Fibroblast of skin of right quadriceps (primary cell): Measurements from ENCODE around the gene RYR2.
"Not testable (repeated sequence)": the region's sequence is repeated elsewhere in the genome, so short reads cannot be mapped to it uniquely, and the experiment has no call there.

ENCODE experiments used
- DNase-seq: peaks from one replicate; pipeline ENCODE4 v3.0.0-alpha.2; 2013

Gene RYR2

GRCh38 chr1:237091691-237092090 is 49.7 kb downstream of the RYR2 start:
- DNase-seq: no peak

GRCh38 chr1:237093691-237094090 is 51.7 kb downstream of the RYR2 start:
- no peak for DNase-seq

GRCh38 chr1:237098541-237098940 is 56.6 kb downstream of the RYR2 start:
- DNase-seq: no peak

GRCh38 chr1:237103021-237103420 is 61.0 kb downstream of the RYR2 start:
- DNase-seq: no peak

- DNase-seq: no peak
Observed at GRCh38 chr1:237104096-237104495, 62.1 kb downstream of the RYR2 start.

GRCh38 chr1:237105826-237106225 is 63.8 kb downstream of the RYR2 start:
- DNase-seq: no peak

GRCh38 chr1:237108297-237109040 is 66.5 kb downstream of the RYR2 start:
- no peak for DNase-seq

GRCh38 chr1:237111807-237112206 is 69.8 kb downstream of the RYR2 start:
- DNase-seq: no peak

GRCh38 chr1:237112663-237113062 is 70.7 kb downstream of the RYR2 start:
- no peak for DNase-seq

GRCh38 chr1:237115035-237115434 is 73.1 kb downstream of the RYR2 start:
- DNase-seq: no peak

GRCh38 chr1:237119091-237119490 is 77.1 kb downstream of the RYR2 start:
- DNase-seq: no peak

- DNase-seq: no peak
Observed at GRCh38 chr1:237120683-237121082, 78.7 kb downstream of the RYR2 start.

GRCh38 chr1:237124856-237125462 is 83.0 kb downstream of the RYR2 start:
- DNase-seq: no peak

- DNase-seq: no peak
Observed at GRCh38 chr1:237126180-237126579, 84.2 kb downstream of the RYR2 start.

- not testable (repeated sequence) for DNase-seq
Observed at GRCh38 chr1:237127301-237127700, 85.3 kb downstream of the RYR2 start.

- no peak for DNase-seq
Observed at GRCh38 chr1:237133921-237134320, 91.9 kb downstream of the RYR2 start.

GRCh38 chr1:237134929-237135328 is 92.9 kb downstream of the RYR2 start:
- DNase-seq: no peak

GRCh38 chr1:237138551-237138950 is 96.6 kb downstream of the RYR2 start:
- no peak for DNase-seq

- DNase-seq: no peak
Observed at GRCh38 chr1:237139732-237140131, 97.7 kb downstream of the RYR2 start.

- DNase-seq: no peak
Observed at GRCh38 chr1:237140986-237141385, 99.0 kb downstream of the RYR2 start.

GRCh38 chr1:237141502-237141901 is 99.5 kb downstream of the RYR2 start:
- no peak for DNase-seq

GRCh38 chr1:237145379-237146135 is 103.6 kb downstream of the RYR2 start:
- DNase-seq: no peak

GRCh38 chr1:237146241-237146640 is 104.3 kb downstream of the RYR2 start:
- DNase-seq: no peak

GRCh38 chr1:237149857-237150256 is 107.9 kb downstream of the RYR2 start:
- no peak for DNase-seq
